T-helper 17 cell (primary cell): ENCODE results near the gene JAK1. TPM values are rescaled to one million over a fixed set of nuclear protein-coding genes. Genes with fewer than 3 reads are reported as not detected.

Source experiments
- ATAC-seq: fragments of 150-1000 bp; cut with Tn5 transposase; 2 replicates; pipeline ENCODE4 v1.10.0; 2021; ENCODE audit warnings: mild to moderate bottlenecking, moderate library complexity
- DNase-seq, 3 donors: peaks; one replicate each; pipeline versions ENCODE4 v3.0.0 to v3.0.0-alpha.2; 2020 to 2021
- H3K9me3 ChIP-seq: one replicate; pipeline ENCODE4 v1.7.0; 2013; ENCODE audit warnings: low read length, mild to moderate bottlenecking; ENCODE audit not compliant: control insufficient read depth, poor library complexity, severe bottlenecking
- H3K27ac Mint-ChIP-seq: one replicate; pipeline ENCODE4 v1.8.0; 2022; ENCODE audit warnings: mild to moderate bottlenecking, moderate library complexity, mixed read lengths
- H3K27me3 Mint-ChIP-seq: one replicate; pipeline ENCODE4 v1.8.0; 2022; ENCODE audit warnings: mixed read lengths
- H3K36me3 Mint-ChIP-seq: one replicate; pipeline ENCODE4 v1.8.0; 2022; ENCODE audit warnings: low read depth, mixed read lengths
- H3K4me1 Mint-ChIP-seq: one replicate; pipeline ENCODE4 v1.8.0; 2022; ENCODE audit warnings: mild to moderate bottlenecking, mixed read lengths
- H3K4me3 Mint-ChIP-seq: one replicate; pipeline ENCODE4 v1.8.0; 2022; ENCODE audit warnings: mild to moderate bottlenecking, moderate library complexity, mixed read lengths
- total RNA-seq, 4 donors: library from RNA in 2 of 4; stranded (reverse) in 2 of 4; gene quantifications; one replicate each; pipeline ENCODE4 v1.2.3 and lab custom pipeline; 2022 to 2026

The JAK1 gene
- total RNA-seq, 2 donors from 2014 or later = 246 to 317 TPM

DNA sequence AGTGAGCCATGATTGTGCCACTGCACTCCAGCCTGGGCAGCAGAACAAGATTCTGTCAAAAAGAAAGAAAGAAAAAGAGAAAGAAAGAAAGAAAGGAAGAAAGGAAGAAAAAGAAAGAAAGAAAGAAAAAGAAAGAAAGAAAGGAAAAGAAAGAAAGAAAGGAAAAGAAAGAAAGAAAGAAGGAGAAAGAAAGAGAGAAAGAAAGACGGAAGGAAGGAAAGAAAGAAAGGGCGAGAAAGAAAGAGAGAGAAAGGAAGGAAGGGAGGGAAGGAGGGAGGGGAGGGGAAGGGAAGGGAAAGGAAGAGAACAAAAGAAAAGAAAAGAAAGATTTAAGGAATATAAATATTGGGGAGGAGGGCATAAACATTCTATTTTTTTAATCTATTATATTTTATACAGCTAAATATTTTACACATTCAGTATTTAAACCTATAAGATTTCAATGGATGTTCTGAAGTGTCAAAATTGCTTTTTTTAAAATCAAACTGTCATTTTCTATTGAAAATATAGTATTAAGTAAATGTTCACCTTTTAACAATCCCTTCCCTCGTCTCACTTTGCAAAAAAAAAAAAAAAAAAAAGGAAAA lies 6.8 kb upstream of the JAK1 start:
- DNase-seq = no peak
- no peaks in the 10 kb centered on the region for H3K36me3 Mint-ChIP-seq
- H3K4me1 Mint-ChIP-seq = peaks cover 10% of the 10 kb centered on the region
- no peaks in the 10 kb centered on the region for H3K27me3 Mint-ChIP-seq
- peak overlapping the region; percentile 11 for H3K27ac Mint-ChIP-seq
- no peak for ATAC-seq
- H3K4me3 Mint-ChIP-seq = no peak overlapping the region
- H3K9me3 ChIP-seq = no peaks in the 10 kb centered on the region

DNA sequence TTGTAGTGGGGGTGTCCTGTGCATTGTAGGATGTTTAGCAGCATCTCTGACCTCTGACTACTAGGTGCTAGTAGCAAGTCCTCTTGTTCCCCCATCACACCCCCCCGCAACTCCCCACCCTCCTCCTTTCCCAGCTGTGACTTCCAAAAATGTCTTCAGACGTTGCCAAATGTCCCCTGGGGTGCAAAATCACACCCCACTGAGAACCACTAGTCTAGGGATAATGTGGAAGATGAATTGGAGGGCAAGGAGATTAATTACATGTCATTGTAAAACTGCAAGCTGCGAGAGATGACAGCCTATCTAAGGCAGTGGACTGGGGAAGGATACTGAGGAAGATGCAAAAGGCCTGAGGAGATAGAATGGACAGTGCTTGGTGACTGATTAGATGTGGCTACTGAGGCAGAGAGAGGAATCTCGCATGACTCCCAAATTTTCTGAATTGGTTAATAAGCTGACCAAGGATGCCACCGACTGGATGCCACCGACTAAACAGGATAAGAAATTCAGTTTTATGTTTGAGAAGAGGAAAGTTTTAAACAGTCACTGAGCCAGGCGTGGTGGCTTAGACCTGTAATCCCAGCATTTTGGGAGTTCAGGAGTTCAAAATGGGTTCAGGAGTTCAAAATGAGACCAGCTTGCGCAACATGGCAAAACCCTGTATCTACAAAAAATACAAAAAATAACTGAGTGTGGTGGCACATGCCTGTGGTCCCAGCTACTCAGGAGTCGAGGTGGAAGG lies 3.1 kb upstream of the JAK1 start:
- Mint-ChIP-seq H3K4me1 (peaks cover 33% of the 10 kb centered on the region), H3K4me3 (no peak overlapping the region), H3K36me3 (no peaks in the 10 kb centered on the region), H3K27me3 (no peaks in the 10 kb centered on the region), H3K27ac (no peak overlapping the region)
- H3K9me3 ChIP-seq = peaks cover 2% of the 10 kb centered on the region
- no peak for ATAC-seq
- DNase-seq = no peak

DNA sequence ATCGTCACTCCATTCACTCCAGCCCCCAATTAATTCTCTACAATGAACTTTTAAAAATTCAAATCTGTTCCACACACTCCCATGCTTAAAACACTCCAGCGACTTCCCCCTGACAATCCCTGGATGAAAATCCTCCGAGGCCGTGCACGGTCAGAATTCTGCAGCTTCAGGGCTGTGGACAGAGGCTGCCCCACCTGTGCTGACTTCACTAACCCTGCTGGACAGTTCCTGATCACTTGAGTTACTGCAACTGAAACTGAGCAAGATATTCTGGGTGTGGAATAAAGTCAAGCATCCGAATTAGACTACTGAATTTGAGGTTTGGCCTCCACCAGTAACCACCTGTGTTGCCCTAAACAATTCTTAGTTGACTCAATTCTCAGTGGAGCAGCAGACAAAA lies 1.0 kb upstream of the JAK1 start:
- H3K4me1 Mint-ChIP-seq = peaks cover 42% of the 10 kb centered on the region
- H3K27ac Mint-ChIP-seq = peak overlapping the region; percentile 95
- H3K4me3 Mint-ChIP-seq = peak overlapping the region; percentile 94
- H3K9me3 ChIP-seq = peaks cover 2% of the 10 kb centered on the region
- ATAC-seq = no peak
- no peaks in the 10 kb centered on the region for H3K27me3 Mint-ChIP-seq
- DNase-seq = no peak
- H3K36me3 Mint-ChIP-seq = no peaks in the 10 kb centered on the region

DNA sequence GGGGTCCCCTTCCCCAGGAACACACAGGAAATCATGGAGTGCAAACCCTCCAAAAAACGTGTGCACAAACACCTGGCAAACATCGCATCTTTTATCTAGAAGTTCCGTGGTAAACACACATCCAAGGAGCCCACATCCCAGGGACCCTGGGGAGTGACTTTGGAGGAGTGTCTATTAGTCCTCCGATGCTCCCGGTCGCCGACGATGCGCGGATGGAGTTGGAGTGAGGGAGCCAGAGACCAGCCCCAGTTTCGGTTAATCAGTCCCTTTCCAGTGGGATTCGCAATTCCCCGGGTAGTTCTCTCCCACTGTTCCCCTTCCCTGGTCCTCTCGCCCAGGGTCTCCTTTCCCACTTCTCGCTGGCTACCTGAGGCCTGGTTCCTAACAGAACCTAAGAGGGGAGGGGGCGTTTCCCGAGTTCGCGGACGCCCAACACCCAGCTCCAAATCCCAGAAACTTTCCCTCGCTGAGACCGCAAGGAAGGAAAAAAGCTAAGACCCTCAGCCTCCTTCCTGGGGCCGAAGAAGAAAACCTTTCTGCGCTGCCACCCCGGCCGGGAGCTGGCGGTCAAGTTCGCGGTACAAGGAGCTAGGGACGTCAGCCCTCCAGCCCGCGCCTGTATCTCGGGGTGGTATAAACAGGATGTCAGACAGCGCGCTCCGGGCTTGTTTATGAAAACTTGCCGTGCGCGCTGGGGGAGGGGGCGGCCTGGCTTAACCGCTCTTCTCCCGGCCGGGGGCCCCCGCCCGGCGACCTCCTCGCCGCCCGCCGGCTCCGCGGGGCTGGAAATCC lies 787 bp downstream of the JAK1 start:
- peak; percentile 71 to 75 (median 72) for DNase-seq
- H3K36me3 Mint-ChIP-seq = no peaks in the 10 kb centered on the region
- peaks cover 2% of the 10 kb centered on the region for H3K9me3 ChIP-seq
- peaks cover 59% of the 10 kb centered on the region for H3K4me1 Mint-ChIP-seq
- H3K27me3 Mint-ChIP-seq = no peaks in the 10 kb centered on the region
- peak; percentile 65 for ATAC-seq
- H3K27ac Mint-ChIP-seq = peak overlapping the region; percentile 98
- H3K4me3 Mint-ChIP-seq = peak overlapping the region; percentile 94

DNA sequence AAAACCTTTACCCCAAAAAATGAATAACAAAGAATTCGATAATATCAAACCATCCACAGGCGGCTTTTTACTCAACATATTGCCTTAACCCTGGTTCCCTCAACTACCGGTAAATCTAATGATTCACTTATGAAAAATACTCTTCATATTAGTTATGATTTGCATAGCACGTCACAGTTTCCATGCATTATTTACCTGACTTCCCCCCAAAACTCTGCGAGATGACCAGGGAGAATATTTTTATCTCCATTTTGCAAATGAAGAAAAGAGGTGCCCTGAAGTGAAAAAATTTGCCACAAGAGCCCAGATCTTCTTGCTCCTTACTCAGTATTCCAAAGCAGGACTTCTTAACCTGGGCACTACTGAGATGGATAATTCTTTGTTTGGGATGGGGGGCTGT lies 2.9 kb downstream of the JAK1 start:
- no peak for DNase-seq
- Mint-ChIP-seq H3K27ac (peak overlapping the region; percentile 98), H3K36me3 (no peaks in the 10 kb centered on the region), H3K4me3 (peak overlapping the region; percentile 92), H3K4me1 (peaks cover 71% of the 10 kb centered on the region), H3K27me3 (no peaks in the 10 kb centered on the region)
- no peak for ATAC-seq
- H3K9me3 ChIP-seq = peaks cover 2% of the 10 kb centered on the region

DNA sequence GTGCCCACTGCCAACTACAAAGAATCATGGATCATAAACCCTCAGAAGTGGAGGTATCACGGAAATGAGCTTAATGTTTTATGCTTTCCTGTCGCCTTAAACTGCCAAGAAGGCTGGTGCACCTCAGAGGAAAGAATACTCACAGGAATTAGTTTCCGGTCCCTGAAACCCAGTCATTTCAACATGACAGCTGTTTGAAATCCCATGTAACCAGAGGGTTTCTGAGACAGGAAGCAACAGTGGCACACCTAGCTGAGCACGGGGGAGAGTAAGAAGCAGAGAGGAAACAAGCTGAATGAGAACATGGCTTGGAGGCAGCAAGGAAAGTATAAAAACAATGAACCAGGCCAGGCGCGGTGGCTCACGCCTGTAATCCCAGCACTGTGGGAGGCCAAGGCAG lies 3.9 kb downstream of the JAK1 start:
- no peaks in the 10 kb centered on the region for H3K27me3 Mint-ChIP-seq
- no peak for DNase-seq

GRCh38 chr1:64961923-64962322 lies 4.4 kb downstream of the JAK1 start:
- H3K4me3 Mint-ChIP-seq = peak overlapping the region; percentile 92
- H3K27me3 Mint-ChIP-seq = no peaks in the 10 kb centered on the region
- peaks cover 2% of the 10 kb centered on the region for H3K9me3 ChIP-seq
- ATAC-seq (no peak), DNase-seq (no peak)
- no peaks in the 10 kb centered on the region for H3K36me3 Mint-ChIP-seq
- H3K27ac Mint-ChIP-seq = peak overlapping the region; percentile 98
- H3K4me1 Mint-ChIP-seq = peaks cover 64% of the 10 kb centered on the region

More for the DNA sequence above, 3.9 kb downstream of the JAK1 start:
- Mint-ChIP-seq H3K4me1 (peaks cover 69% of the 10 kb centered on the region), H3K36me3 (no peaks in the 10 kb centered on the region), H3K27ac (peak overlapping the region; percentile 98), H3K4me3 (peak overlapping the region; percentile 92)
- H3K9me3 ChIP-seq = peaks cover 2% of the 10 kb centered on the region
- no peak for ATAC-seq

DNA sequence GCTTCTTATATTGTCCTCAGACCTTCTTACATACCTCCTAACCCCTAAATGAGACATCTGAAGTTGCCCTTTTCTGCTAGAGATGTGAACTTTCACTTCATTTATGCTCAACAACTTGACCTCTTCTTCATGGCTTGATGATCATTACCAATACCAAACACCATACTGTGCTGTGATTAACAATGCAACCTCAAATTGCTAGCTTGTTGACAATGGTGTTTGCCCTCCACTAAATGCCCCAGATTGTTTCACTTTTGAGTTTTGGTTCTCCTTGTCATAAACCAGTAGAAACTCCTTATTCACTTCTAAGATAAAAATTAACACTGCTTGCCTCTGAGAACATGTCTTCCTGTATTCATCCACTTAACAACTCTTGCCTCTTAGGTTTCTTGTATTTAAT lies 5.6 kb downstream of the JAK1 start:
- Mint-ChIP-seq H3K4me1 (peaks cover 61% of the 10 kb centered on the region), H3K27ac (peak overlapping the region; percentile 98), H3K27me3 (no peaks in the 10 kb centered on the region), H3K4me3 (peak overlapping the region; percentile 92), H3K36me3 (no peaks in the 10 kb centered on the region)
- ATAC-seq (no peak), DNase-seq (no peak)
- H3K9me3 ChIP-seq = peaks cover 2% of the 10 kb centered on the region

DNA sequence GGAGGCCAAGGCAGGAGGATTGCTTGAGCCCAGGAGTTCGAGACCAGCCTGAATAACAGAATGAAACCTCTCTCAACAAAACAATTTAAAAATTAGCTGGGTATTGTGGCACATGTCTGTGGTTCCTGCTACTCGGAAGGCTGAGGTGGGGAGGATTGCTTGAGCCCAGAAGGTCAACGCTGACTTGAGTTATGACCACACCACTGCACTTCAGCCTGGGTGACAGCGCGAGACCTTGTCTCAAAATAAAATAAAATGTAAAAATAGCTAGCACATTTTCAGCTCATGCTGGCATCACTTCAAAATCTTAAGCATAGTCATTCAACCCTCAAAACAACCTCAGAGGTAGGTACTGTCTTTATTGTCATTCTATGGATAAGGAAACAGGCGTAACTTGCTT lies 6.4 kb downstream of the JAK1 start:
- no peaks in the 10 kb centered on the region for H3K9me3 ChIP-seq
- Mint-ChIP-seq H3K4me1 (peaks cover 54% of the 10 kb centered on the region), H3K4me3 (peak overlapping the region; percentile 92), H3K36me3 (no peaks in the 10 kb centered on the region), H3K27ac (no peak overlapping the region), H3K27me3 (no peaks in the 10 kb centered on the region)
- ATAC-seq = no peak
- DNase-seq = no peak

DNA sequence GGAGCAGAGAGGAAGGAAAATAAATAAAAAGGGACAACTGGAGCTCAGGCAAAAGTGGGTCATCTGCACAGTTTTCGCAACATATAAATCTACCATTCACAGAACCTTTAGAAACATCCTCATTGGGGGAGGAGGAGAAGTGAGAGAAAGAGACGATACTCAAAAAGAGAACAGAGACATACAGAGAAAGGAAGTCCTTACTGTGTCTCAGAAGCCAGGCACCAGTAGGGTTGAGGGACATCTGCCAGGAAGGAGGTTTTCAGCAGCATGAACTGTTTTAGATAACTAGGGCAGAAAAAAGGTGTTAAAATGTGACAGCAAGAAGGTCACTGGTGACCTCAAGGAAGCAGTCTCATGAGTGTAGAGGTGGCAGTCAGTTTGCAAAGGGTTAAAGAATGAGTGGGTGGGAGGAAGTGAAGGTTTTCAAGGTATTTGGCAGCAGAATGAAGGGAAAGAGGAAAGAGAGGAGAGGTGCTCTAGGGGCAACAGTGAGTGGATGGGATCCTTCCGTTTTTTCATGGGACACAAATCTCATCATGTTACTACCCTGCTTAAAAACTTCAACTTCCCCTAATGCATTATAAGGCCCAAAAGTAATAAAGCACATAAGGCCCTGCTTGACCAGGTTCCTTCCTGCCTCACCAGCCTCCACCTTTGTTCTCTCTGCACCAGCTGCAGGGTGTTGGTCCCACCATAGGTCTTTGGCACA lies 9.5 kb downstream of the JAK1 start:
- DNase-seq (no peak), ATAC-seq (peak; percentile 57)
- no peaks in the 10 kb centered on the region for H3K36me3 Mint-ChIP-seq
- H3K27ac Mint-ChIP-seq = no peak overlapping the region
- no peaks in the 10 kb centered on the region for H3K9me3 ChIP-seq
- H3K4me3 Mint-ChIP-seq = no peak overlapping the region
- H3K4me1 Mint-ChIP-seq = peaks cover 47% of the 10 kb centered on the region
- no peaks in the 10 kb centered on the region for H3K27me3 Mint-ChIP-seq

DNA sequence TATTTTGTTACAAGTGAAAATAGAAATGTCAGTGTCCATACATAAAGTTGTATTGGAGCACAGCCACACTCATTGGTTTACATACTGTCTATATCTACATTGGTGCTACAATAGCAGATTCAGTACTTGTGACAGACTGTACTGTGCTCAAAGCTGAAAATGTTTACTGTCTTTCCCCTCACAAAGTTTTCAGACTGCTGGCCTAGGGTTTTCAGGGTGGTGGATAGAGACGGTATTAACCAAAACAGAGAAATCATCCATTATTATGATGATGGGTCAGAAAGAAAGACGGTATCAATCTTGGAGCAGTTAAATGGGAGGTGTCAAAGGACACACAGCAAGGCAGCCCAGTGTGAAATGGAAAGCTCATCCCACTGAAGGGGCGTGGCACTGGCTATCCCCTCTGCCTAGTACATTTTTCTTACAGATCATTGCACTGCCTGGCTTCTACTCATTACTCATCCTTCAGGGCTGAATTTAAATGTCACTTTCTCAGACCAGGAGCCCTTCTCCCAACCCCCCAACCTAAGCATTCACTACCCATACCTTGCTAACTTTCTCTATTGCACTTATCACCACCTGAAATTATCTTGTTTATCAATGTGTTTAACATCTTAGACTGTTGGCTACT lies 10.2 kb downstream of the JAK1 start:
- no peaks in the 10 kb centered on the region for H3K9me3 ChIP-seq
- no peak overlapping the region for H3K4me3 Mint-ChIP-seq
- DNase-seq (no peak), ATAC-seq (peak; percentile 12)
- H3K36me3 Mint-ChIP-seq = no peaks in the 10 kb centered on the region
- H3K4me1 Mint-ChIP-seq = peaks cover 42% of the 10 kb centered on the region
- H3K27me3 Mint-ChIP-seq = no peaks in the 10 kb centered on the region
- no peak overlapping the region for H3K27ac Mint-ChIP-seq

DNA sequence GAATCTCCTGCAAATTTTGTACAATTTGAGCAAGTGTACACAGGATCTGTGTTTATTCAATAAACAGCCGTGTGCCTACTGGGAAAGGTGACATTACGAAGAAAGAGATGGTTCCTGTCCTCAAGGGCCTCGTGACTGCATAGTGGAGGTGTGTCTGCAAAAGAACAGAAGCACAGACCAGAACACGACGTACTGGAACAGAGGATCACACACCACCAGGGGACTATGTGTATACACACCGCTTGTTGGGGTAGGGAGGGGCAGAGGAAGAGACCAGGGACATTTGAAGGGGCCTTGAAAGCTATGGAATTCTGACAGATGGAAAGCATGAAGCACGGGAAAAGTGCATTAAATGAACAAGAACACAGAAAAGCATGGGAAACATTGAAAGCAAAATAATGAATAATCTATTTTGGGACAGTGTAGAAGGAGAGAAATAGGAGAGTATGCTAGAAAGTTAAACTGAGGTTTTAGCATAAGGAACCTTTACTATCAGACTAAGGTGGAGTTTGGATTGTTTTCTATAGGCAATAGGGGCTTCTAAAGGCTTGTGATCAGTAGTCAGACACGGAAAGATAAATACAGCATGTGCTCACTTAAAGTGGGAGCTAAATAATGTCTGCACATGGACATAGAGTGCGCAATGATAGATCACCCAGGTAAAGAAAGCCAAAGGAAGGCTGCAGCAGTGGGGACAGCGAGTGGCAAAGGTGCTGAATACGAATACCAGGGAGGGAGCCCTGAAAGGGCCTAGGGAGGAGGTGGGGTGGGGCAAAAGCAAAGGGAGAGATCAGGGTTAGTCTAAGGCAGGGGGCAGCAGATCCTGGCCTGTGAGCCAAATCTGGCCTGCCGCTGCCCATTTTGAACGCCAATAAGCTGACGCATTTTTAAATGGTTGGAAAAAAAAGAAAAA lies 11.0 kb downstream of the JAK1 start:
- H3K4me3 Mint-ChIP-seq = no peak overlapping the region
- H3K27ac Mint-ChIP-seq = no peak overlapping the region
- no peak for DNase-seq
- H3K36me3 Mint-ChIP-seq = no peaks in the 10 kb centered on the region
- ATAC-seq = no peak
- H3K9me3 ChIP-seq = no peaks in the 10 kb centered on the region
- peaks cover 42% of the 10 kb centered on the region for H3K4me1 Mint-ChIP-seq
- H3K27me3 Mint-ChIP-seq = no peaks in the 10 kb centered on the region
